AG09319 (cell line): Measurements from ENCODE around the gene BMPER.
"Not testable (repeated sequence)": the region's sequence is repeated elsewhere in the genome, so short reads cannot be mapped to it uniquely, and the experiment has no call there.

Experiments
- DNase-seq: peaks from one replicate; pipeline ENCODE4 v3.0.0-alpha.2; 2010; ENCODE audit warnings: low read depth; ENCODE audit errors: extremely low read depth
- TF ChIP-seq, protein P1 (sequence below): IDR thresholded peaks from 2 replicates; pipeline ENCODE4 v1.5.1; 2011; ENCODE audit warnings: low read depth, mild to moderate bottlenecking, inconsistent platforms, low read length, moderate library complexity

Gene BMPER

GRCh38 chr7:34165466-34165865 lies 260.1 kb downstream of the BMPER start:
- no peak for DNase-seq
- TF ChIP-seq, protein P1, sequence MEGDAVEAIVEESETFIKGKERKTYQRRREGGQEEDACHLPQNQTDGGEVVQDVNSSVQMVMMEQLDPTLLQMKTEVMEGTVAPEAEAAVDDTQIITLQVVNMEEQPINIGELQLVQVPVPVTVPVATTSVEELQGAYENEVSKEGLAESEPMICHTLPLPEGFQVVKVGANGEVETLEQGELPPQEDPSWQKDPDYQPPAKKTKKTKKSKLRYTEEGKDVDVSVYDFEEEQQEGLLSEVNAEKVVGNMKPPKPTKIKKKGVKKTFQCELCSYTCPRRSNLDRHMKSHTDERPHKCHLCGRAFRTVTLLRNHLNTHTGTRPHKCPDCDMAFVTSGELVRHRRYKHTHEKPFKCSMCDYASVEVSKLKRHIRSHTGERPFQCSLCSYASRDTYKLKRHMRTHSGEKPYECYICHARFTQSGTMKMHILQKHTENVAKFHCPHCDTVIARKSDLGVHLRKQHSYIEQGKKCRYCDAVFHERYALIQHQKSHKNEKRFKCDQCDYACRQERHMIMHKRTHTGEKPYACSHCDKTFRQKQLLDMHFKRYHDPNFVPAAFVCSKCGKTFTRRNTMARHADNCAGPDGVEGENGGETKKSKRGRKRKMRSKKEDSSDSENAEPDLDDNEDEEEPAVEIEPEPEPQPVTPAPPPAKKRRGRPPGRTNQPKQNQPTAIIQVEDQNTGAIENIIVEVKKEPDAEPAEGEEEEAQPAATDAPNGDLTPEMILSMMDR: no peak

DNA sequence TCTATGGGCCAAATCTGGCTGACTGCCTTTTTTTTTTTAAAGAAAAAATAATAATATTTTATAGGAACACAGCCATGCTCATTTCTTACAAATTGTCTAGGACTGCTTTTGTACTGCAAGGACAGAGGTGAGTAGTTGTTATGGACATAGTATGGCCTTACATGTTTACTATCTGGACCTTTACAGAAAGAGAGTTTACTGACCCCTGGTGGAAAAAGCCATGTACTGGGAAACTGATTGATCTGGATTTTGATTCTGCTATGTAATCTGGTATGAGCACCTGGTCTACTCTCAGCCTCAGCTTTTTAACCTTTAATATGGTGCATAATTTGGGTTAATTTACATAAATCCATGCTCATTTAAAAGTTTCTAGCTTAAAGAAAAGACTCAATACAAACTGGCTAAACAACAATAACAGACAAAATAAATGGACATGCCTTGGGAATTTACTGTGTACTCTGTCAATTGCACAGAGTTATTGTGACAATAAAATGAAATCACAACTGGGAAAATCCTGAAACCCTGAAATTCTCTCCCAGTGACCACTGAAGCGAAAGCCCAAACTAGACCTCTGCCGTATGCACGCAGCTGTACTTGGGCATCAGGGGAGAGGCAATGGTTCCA lies 260.7 kb downstream of the BMPER start:
- DNase-seq: no peak
- TF ChIP-seq, protein P1: peak; percentile 76

DNA sequence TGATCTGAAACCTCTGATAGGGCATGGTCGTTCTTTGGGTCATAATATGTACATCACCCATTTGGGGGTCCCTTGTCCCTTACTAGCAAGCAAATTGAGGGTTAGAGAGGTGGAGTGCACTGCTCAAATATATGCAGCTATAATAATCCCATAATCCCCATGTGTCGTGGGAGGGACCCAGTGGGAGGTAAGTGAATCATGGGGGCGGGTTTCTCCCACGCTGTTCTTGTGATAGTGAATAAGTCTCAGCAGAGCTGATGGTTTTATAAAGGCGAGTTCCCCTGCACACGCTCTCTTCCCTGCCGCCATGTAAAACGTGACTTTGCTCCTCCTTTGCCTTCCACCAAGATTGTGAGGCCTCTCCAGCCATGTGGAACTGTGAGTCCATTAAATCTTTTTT lies 262.7 kb downstream of the BMPER start:
- TF ChIP-seq, protein P1: no peak
- DNase-seq: no peak

DNA sequence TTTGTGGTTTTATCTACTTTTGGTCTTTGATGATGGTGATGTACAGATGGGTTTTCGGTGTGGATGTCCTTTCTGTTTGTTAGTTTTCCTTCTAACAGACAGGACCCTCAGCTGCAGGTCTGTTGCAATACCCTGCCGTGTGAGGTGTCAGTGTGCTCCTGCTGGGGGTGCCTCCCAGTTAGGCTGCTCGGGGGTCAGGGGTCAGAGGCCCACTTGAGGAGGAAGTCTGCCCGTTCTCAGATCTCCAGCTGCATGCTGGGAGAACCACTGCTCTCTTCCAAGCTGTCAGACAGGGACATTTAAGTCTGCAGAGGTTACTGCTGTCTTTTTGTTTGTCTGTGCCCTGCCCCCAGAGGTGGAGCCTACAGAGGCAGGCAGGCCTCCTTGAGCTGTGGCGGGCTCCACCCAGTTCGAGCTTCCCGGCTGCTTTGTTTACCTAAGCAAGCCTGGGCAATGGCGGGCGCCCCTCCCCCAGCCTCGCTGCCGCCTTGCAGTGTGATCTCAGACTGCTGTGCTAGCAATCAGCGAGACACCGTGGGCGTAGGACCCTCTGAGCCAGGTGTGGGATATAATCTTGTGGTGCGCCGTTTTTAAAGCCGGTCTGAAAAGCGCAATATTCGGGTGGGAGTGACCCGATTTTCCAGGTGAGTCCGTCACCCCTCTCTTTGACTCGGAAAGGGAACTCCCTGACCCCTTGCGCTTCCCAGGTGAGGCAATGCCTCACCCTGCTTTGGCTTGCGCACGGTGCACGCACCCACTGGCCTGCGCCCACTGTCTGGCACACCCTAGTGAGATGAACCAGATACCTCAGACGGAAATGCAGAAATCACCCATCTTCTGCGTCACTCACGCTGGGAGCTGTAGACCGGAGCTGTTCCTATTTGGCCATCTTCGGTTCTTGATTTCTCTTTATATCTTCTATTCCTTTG lies 269.6 kb downstream of the BMPER start:
- not testable (repeated sequence) for DNase-seq

- TF ChIP-seq, protein P1: no peak
- no peak for DNase-seq
Measured at GRCh38 chr7:34175837-34176236, 270.5 kb downstream of the BMPER start.

DNA sequence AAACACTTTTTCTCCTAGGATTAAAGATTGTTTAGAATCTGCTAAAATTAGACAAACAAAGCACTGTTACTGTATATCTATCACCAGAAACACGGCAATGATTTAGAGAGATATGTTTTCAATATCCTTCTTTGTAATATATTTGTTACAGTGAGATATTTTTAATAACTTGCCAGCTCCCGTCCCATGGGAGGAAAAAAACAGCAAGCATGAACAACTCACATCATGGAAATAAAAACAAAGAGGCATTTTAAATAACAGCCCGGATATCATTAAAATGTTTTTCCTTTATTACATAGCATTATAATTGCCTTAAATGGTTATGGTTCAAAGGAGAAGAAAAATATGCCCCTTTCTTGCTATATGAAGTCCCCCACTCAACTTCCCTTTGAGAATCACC lies 272.1 kb downstream of the BMPER start:
- TF ChIP-seq, protein P1: no peak
- DNase-seq: no peak

GRCh38 chr7:34181271-34181958 lies 276.1 kb downstream of the BMPER start:
- TF ChIP-seq, protein P1: no peak
- DNase-seq: no peak
